Globus pallidus (tissue), 1 donor: ENCODE results near the gene CLRN3.

Experiments
- DNase-seq: peaks from one replicate; pipeline ENCODE4 v3.0.0-alpha.2; 2015; ENCODE audit warnings: low spot score

Gene CLRN3

GRCh38 chr10:127874671-127875448, 17.9 kb downstream of the CLRN3 start:
- DNase-seq, result no peak

GRCh38 chr10:127873901-127874470, 18.8 kb downstream of the CLRN3 start:
- DNase-seq, result no peak

GRCh38 chr10:127872871-127873600, 19.7 kb downstream of the CLRN3 start:
- DNase-seq, result no peak

GRCh38 chr10:127872011-127872761, 20.6 kb downstream of the CLRN3 start:
- DNase-seq, result no peak

GRCh38 chr10:127871631-127872010, 21.1 kb downstream of the CLRN3 start:
- DNase-seq, result no peak

- no peak for DNase-seq
Measured at GRCh38 chr10:127869329-127869728, 23.4 kb downstream of the CLRN3 start.

GRCh38 chr10:127867805-127868204, 24.9 kb downstream of the CLRN3 start:
- no peak for DNase-seq

- no peak for DNase-seq
Measured at GRCh38 chr10:127866276-127867013, 26.3 kb downstream of the CLRN3 start.

GRCh38 chr10:127863231-127863825, 29.4 kb downstream of the CLRN3 start:
- DNase-seq, result no peak

GRCh38 chr10:127860592-127860991, 32.1 kb downstream of the CLRN3 start:
- DNase-seq, result no peak

GRCh38 chr10:127855976-127856375, 36.8 kb downstream of the CLRN3 start:
- DNase-seq, result no peak

GRCh38 chr10:127855591-127855881, 37.2 kb downstream of the CLRN3 start:
- no peak for DNase-seq

GRCh38 chr10:127854769-127855590, 37.8 kb downstream of the CLRN3 start:
- no peak for DNase-seq

GRCh38 chr10:127853868-127854768, 38.6 kb downstream of the CLRN3 start:
- peak; percentile 80 for DNase-seq

- no peak for DNase-seq
Measured at GRCh38 chr10:127852456-127852855, 40.3 kb downstream of the CLRN3 start.

- DNase-seq, result no peak
Measured at GRCh38 chr10:127851661-127852194, 41.0 kb downstream of the CLRN3 start.

GRCh38 chr10:127850944-127851343, 41.8 kb downstream of the CLRN3 start:
- DNase-seq, result no peak

- DNase-seq, result no peak
Measured at GRCh38 chr10:127849921-127850320, 42.8 kb downstream of the CLRN3 start.

GRCh38 chr10:127849224-127849623, 43.5 kb downstream of the CLRN3 start:
- no peak for DNase-seq
